H1 (cell line): Measurements from ENCODE around the gene IL16. TPM values are rescaled to one million over a fixed set of nuclear protein-coding genes. Genes with fewer than 3 reads are reported as not detected.

Experiments used
- CTCF ChIA-PET: fragments of 300-600 bp; sonication (Branson Sonifier 250); formaldehyde crosslinking; loops from one replicate; lab custom pipeline; 2021; ENCODE audit not compliant: partially characterized antibody; lab: Charles Lee
- POLR2A ChIA-PET: fragments of 300-600 bp; sonication (Branson Sonifier 250); formaldehyde crosslinking; loops from one replicate; lab custom pipeline; 2021; ENCODE audit warnings: inconsistent platforms; ENCODE audit not compliant: partially characterized antibody; lab: Charles Lee
- DNase-seq, 2 experiments: peaks; one replicate each; pipeline versions ENCODE4 v3.0.0 to v3.0.0-alpha.2; 2010 to 2022; ENCODE audit warnings: low spot score in 2 of 2, low read depth in 1 of 2, mixed read lengths in 1 of 2
- FAIRE-seq: peaks from 2 replicates; lab custom pipeline; 2011; peaks lifted over from hg19 to GRCh38; lab: Jason Lieb, UNC
- H2AFZ ChIP-seq: 2 replicates; pipeline ENCODE4 v1.8.1; 2012; ENCODE audit warnings: low read length, inconsistent platforms
- H2AK5ac ChIP-seq: 2 replicates; pipeline ENCODE4 v1.6.1; 2013; ENCODE audit warnings: low read depth, low read length
- H2BK120ac ChIP-seq: replicated peaks from 2 replicates; pipeline ENCODE3; 2013; ENCODE audit warnings: low read depth, low read length, inconsistent platforms
- H2BK12ac ChIP-seq: 2 replicates; pipeline ENCODE4 v1.6.1; 2013; ENCODE audit warnings: low read depth, low read length
- H2BK15ac ChIP-seq: 2 replicates; pipeline ENCODE4 v1.6.1; 2013; ENCODE audit warnings: low read length
- H2BK20ac ChIP-seq: 2 replicates; pipeline ENCODE4 v1.6.1; 2013; ENCODE audit warnings: low read length
- H2BK5ac ChIP-seq: 2 replicates; pipeline ENCODE4 v1.6.1; 2013; ENCODE audit warnings: low read depth, low read length
- H3K14ac ChIP-seq: 2 replicates; pipeline ENCODE4 v1.6.1; 2013; ENCODE audit warnings: inconsistent platforms; ENCODE audit not compliant: insufficient read length
- H3K18ac ChIP-seq: 2 replicates; pipeline ENCODE4 v1.6.1; 2013; ENCODE audit warnings: low read length; ENCODE audit errors: extremely low read depth
- H3K23ac ChIP-seq: 2 replicates; pipeline ENCODE4 v1.6.1; 2013; ENCODE audit warnings: inconsistent platforms; ENCODE audit not compliant: insufficient read length
- H3K23me2 ChIP-seq: 2 replicates; pipeline ENCODE4 v1.6.1; 2013; ENCODE audit warnings: low read depth, low read length
- H3K27ac ChIP-seq: 2 replicates; pipeline ENCODE4 v1.6.1; 2011; ENCODE audit warnings: low read depth, low read length, inconsistent platforms
- H3K27me3 ChIP-seq, 4 experiments: replicated peaks in 1 of 4; 1 replicate in 1 of 4; 2 replicates in 3 of 4; pipeline versions ENCODE4 v1.6.1 to v1.8.1; 2011 to 2013; ENCODE audit warnings: low read length in 3 of 4, mild to moderate bottlenecking in 3 of 4, inconsistent platforms in 2 of 4, mixed read lengths in 2 of 4, moderate library complexity in 1 of 4; ENCODE audit not compliant: control insufficient read depth in 3 of 4, insufficient read depth in 3 of 4; ENCODE audit errors: extremely low read depth in 1 of 4
- H3K36me3 ChIP-seq, 4 experiments: 2 replicates each; pipeline versions ENCODE4 v1.6.1 to v1.8.1; 2011 to 2013; ENCODE audit warnings: mild to moderate bottlenecking in 4 of 4, low read length in 3 of 4, moderate library complexity in 2 of 4, control low read depth in 1 of 4, inconsistent platforms in 1 of 4; ENCODE audit not compliant: insufficient read depth in 4 of 4, control insufficient read depth in 2 of 4
- H3K4ac ChIP-seq: replicated peaks from 2 replicates; pipeline ENCODE3; 2013; ENCODE audit warnings: low read length, low read depth, mixed read lengths, inconsistent platforms; ENCODE audit not compliant: insufficient read length
- H3K4me1 ChIP-seq, 4 experiments: replicated peaks in 1 of 4; 1 replicate in 1 of 4; 2 replicates in 3 of 4; pipeline versions ENCODE4 v1.6.1 to v1.8.1; 2011 to 2013; ENCODE audit warnings: low read length in 3 of 4, inconsistent platforms in 2 of 4, mixed read lengths in 1 of 4; ENCODE audit not compliant: insufficient read depth in 4 of 4, control insufficient read depth in 3 of 4
- H3K4me2 ChIP-seq, 2 experiments: 2 replicates each; pipeline versions ENCODE4 v1.6.1 to v1.8.1; 2011 to 2013; ENCODE audit warnings: low read depth in 2 of 2, low read length in 2 of 2, control low read depth in 1 of 2, inconsistent platforms in 1 of 2, mild to moderate bottlenecking in 1 of 2; ENCODE audit not compliant: insufficient read depth in 1 of 2
- H3K4me3 ChIP-seq, 4 experiments: fragments of 200-600, 300-600 bp in 1 of 4; sonication (generic), shearing (Covaris generic), sonication (Bioruptor Twin) in 1 of 4; 2 replicates each; pipeline versions ENCODE4 v1.5.1 to v1.8.1; 2011 to 2016; ENCODE audit warnings: low read length in 4 of 4, low read depth in 3 of 4, control low read depth in 2 of 4, inconsistent platforms in 2 of 4, mild to moderate bottlenecking in 2 of 4, mixed read lengths in 1 of 4, moderate library complexity in 1 of 4; ENCODE audit not compliant: insufficient read depth in 2 of 4; ENCODE audit errors: extremely low read depth in 1 of 4
- H3K56ac ChIP-seq: replicated peaks from 2 replicates; pipeline ENCODE3; 2013; ENCODE audit warnings: low read depth, mild to moderate bottlenecking, mixed read lengths, low read length, inconsistent platforms; ENCODE audit not compliant: insufficient read length
- H3K79me1 ChIP-seq: 2 replicates; pipeline ENCODE4 v1.6.1; 2013; ENCODE audit warnings: low read depth, low read length, control low read depth
- H3K79me2 ChIP-seq, 2 experiments: 2 replicates each; pipeline versions ENCODE4 v1.6.1 to v1.8.1; 2012 to 2013; ENCODE audit warnings: low read length in 2 of 2, mild to moderate bottlenecking in 2 of 2, inconsistent platforms in 1 of 2; ENCODE audit not compliant: insufficient read depth in 2 of 2, control insufficient read depth in 1 of 2
- H3K9ac ChIP-seq, 4 experiments: replicated peaks in 1 of 4; 1 replicate in 1 of 4; 2 replicates in 3 of 4; pipeline versions ENCODE4 v1.6.1 to v1.8.1; 2011 to 2013; ENCODE audit warnings: low read depth in 3 of 4, low read length in 3 of 4, control low read depth in 2 of 4, mild to moderate bottlenecking in 2 of 4, moderate library complexity in 2 of 4, inconsistent platforms in 1 of 4; ENCODE audit errors: extremely low read depth in 1 of 4
- H3K9me3 ChIP-seq, 2 experiments: 2 replicates each; pipeline versions ENCODE4 v1.6.1 to v1.8.1; 2012 to 2013; ENCODE audit warnings: mild to moderate bottlenecking in 2 of 2, moderate library complexity in 2 of 2, control low read depth in 1 of 2, inconsistent platforms in 1 of 2, low read depth in 1 of 2, low read length in 1 of 2, mixed read lengths in 1 of 2; ENCODE audit not compliant: insufficient read depth in 2 of 2
- H4K20me1 ChIP-seq, 2 experiments: replicated peaks in 1 of 2; 2 replicates each; pipeline versions ENCODE3 to v1.8.1; 2011 to 2013; ENCODE audit warnings: inconsistent platforms in 2 of 2, low read length in 2 of 2, mild to moderate bottlenecking in 1 of 2; ENCODE audit not compliant: insufficient read depth in 2 of 2, control insufficient read depth in 1 of 2
- H4K5ac ChIP-seq: 2 replicates; pipeline ENCODE4 v1.6.1; 2013; ENCODE audit warnings: low read length, low read depth, mixed read lengths, inconsistent platforms; ENCODE audit not compliant: insufficient read length
- H4K8ac ChIP-seq: 2 replicates; pipeline ENCODE4 v1.8.0; 2013; ENCODE audit warnings: mild to moderate bottlenecking, moderate library complexity, low read length, inconsistent platforms; ENCODE audit not compliant: insufficient read depth; ENCODE audit errors: extremely low read depth
- H4K91ac ChIP-seq: replicated peaks from 2 replicates; pipeline ENCODE3; 2013; ENCODE audit warnings: low read length, mixed read lengths, inconsistent platforms; ENCODE audit not compliant: insufficient read length
- BACH1 ChIP-seq: IDR thresholded peaks from 2 replicates; pipeline ENCODE4 v1.6.1; 2012; ENCODE audit warnings: low read length, improper control_type of control experiment
- CHD1 ChIP-seq: IDR thresholded peaks from 2 replicates; pipeline ENCODE4 v1.6.1; 2012; ENCODE audit warnings: low read depth, low read length, improper control_type of control experiment
- GTF2F1 ChIP-seq: IDR thresholded peaks from 2 replicates; pipeline ENCODE4 v1.6.1; 2012; ENCODE audit warnings: low read depth, low read length, improper control_type of control experiment, borderline replicate concordance
- KDM4A ChIP-seq: IDR thresholded peaks from one replicate; pipeline ENCODE4 v1.7.1; 2012; ENCODE audit warnings: low read depth, mild to moderate bottlenecking, moderate library complexity, low read length, inconsistent platforms; ENCODE audit not compliant: severe bottlenecking
- RAD21 ChIP-seq, 2 experiments: IDR thresholded peaks in 1 of 2; conservative IDR thresholded peaks in 1 of 2; 2 replicates each; pipeline ENCODE4 v1.6.1; 2011; ENCODE audit warnings: low read depth in 2 of 2, low read length in 2 of 2, improper control_type of control experiment in 1 of 2, inconsistent platforms in 1 of 2, mild to moderate bottlenecking in 1 of 2, moderate library complexity in 1 of 2
- SIRT6 ChIP-seq: IDR thresholded peaks from one replicate; pipeline ENCODE4 v1.7.1; 2012; ENCODE audit warnings: low read length, inconsistent platforms
- SP4 ChIP-seq: IDR thresholded peaks from 2 replicates; pipeline ENCODE4 v1.6.1; 2012; ENCODE audit warnings: low read length, inconsistent platforms
- TAF1 ChIP-seq: IDR thresholded peaks from 2 replicates; pipeline ENCODE4 v1.6.1; 2011; ENCODE audit warnings: mild to moderate bottlenecking, low read depth, low read length
- TCF12 ChIP-seq: IDR thresholded peaks from 2 replicates; pipeline ENCODE4 v1.6.1; 2011; ENCODE audit warnings: low read depth, mild to moderate bottlenecking, low read length
- WGBS, 2 experiments: shearing (Covaris generic) in 1 of 2; methylation state at CpG; one replicate each; pipeline versions ENCODE4 v1.1.6 to v1.1.7; 2013 to 2015; ENCODE audit warnings: low lambda C conversion rate in 2 of 2, mixed read lengths in 2 of 2, inconsistent platforms in 1 of 2, low coverage in 1 of 2, missing lambda C conversion rate in 1 of 2; ENCODE audit not compliant: insufficient replicate concordance in 2 of 2, insufficient coverage in 1 of 2, insufficient read length in 1 of 2; ENCODE audit errors: extremely low coverage in 1 of 2, missing lambda C conversion rate in 1 of 2; 5-methylcytosine and 5-hydroxymethylcytosine counted together
- polyA plus RNA-seq, 7 experiments: library from polyadenylated mRNA; depleted of rRNA in 3 of 7; stranded (reverse) in 5 of 7; unstranded in 2 of 7; fragments of >200 nt in 5 of 7; fragments of 200-250 nt in 2 of 7; gene quantifications; 1 replicate in 5 of 7; 2 replicates in 1 of 7; 4 replicates in 1 of 7; pipeline versions ENCODE4 v1.2.1 to v1.2.3, GENCODE V29; 2011 to 2013; ENCODE audit warnings: missing spikeins in 2 of 7, mixed read lengths in 2 of 7
- total RNA-seq: library from RNA; stranded (reverse); fragmentation: NEBNext Ultra II Directional; extraction: Animal tissue kit (Norgen Biotek cat#: 25700); gene quantifications from 2 replicates; pipeline ENCODE4 v1.2.1, GENCODE V29; 2021
- TF ChIP-seq, protein P1 (sequence below), 3 experiments: IDR thresholded peaks; 1 replicate in 2 of 3; 2 replicates in 1 of 3; pipeline versions ENCODE4 v1.5.1 to v1.6.1; 2011; ENCODE audit warnings: low read length in 3 of 3, mild to moderate bottlenecking in 3 of 3, inconsistent platforms in 2 of 3, low read depth in 1 of 3, moderate library complexity in 1 of 3; ENCODE audit not compliant: insufficient read depth in 1 of 3; ENCODE audit errors: control extremely low read depth in 1 of 3
- TF ChIP-seq, protein P2 (sequence below): IDR thresholded peaks from 2 replicates; pipeline ENCODE4 v1.6.1; 2011; ENCODE audit warnings: low read depth, mild to moderate bottlenecking, low read length; ENCODE audit not compliant: insufficient read depth

Gene IL16
- total and polyA plus RNA-seq, 2 of the 8 experiments (the other 6 are each of a cell fraction or from before 2014, with no cell fraction given), result 0.03 to 0.09 TPM

DNA sequence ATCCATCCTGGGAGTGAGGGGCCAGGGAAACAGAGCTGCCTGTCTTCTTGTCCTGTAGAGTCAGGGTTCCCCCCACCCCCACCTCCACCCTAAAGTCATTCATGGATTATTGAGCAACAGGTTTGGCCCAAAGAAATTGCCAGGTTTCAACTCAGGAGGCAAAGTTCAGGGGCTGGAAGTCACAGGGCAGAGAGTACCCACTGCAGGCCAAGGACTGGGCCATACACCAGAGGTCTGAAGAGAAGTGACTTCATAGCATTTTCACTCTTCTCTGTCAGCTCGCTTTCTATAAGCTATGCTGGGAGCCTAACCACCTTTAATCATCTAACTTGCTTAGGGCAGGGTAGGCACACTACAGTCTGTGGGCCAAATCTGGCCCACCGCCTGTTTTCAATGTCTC, 77.2 kb downstream of the IL16 start:
- no peak overlapping the region for H4K8ac ChIP-seq
- H2BK15ac ChIP-seq, result no peak overlapping the region
- H4K5ac ChIP-seq, result no peak overlapping the region
- no peaks in the 10 kb centered on the region for H3K4me1 ChIP-seq
- H3K79me2 ChIP-seq, result no peaks in the 10 kb centered on the region
- no peaks in the 10 kb centered on the region for H3K23me2 ChIP-seq
- no peak overlapping the region for H2BK20ac ChIP-seq
- H2BK12ac ChIP-seq, result no peak overlapping the region
- no peaks in the 10 kb centered on the region for H3K36me3 ChIP-seq
- H2AK5ac ChIP-seq, result no peak overlapping the region
- no peak overlapping the region for H3K18ac ChIP-seq
- no peak overlapping the region for H2BK5ac ChIP-seq
- no peak overlapping the region for H3K56ac ChIP-seq
- POLR2A ChIA-PET, result interaction anchor here (1.7 kb wide), 1 partner anchor 50 kb away, joined by 3 read pairs; the partner anchor contains the start of gene STARD5
- H2BK120ac ChIP-seq, result no peak overlapping the region
- CTCF ChIA-PET, result interaction anchor here (0.5 to 6.6 kb wide), 19 partner anchors 8 to 404 kb away, joined by 3 to 94 read pairs (median 9); no protein-coding TSS in a partner anchor
- H3K4me3 ChIP-seq, result no peak overlapping the region
- H3K27ac ChIP-seq, result no peak overlapping the region
- H2AFZ ChIP-seq, result no peak overlapping the region
- H4K91ac ChIP-seq, result no peak overlapping the region
- peaks cover 0 to 2% (median 0%) of the 10 kb centered on the region in 4 experiments; a peak in 1 of 7 replicates for H3K27me3 ChIP-seq
- FAIRE-seq (no peak), DNase-seq (no peak)
- H3K9me3 ChIP-seq, result peaks cover 6 to 12% of the 10 kb centered on the region in 2 experiments; a peak in 2 of 4 replicates
- H4K20me1 ChIP-seq, result no peaks in the 10 kb centered on the region
- no peaks in the 10 kb centered on the region for H3K79me1 ChIP-seq
- no peak overlapping the region for H3K4me2 ChIP-seq
- no peak overlapping the region for H3K14ac ChIP-seq
- H3K4ac ChIP-seq, result no peak overlapping the region
- H3K9ac ChIP-seq, result no peak overlapping the region
- no peak overlapping the region for H3K23ac ChIP-seq
- 83% methylated on average over 2 of the region's 2 CpGs; no CpG with 5 or more reads in 1 of the 2 experiments for WGBS, 2 experiments
- TF ChIP-seq, protein P1, sequence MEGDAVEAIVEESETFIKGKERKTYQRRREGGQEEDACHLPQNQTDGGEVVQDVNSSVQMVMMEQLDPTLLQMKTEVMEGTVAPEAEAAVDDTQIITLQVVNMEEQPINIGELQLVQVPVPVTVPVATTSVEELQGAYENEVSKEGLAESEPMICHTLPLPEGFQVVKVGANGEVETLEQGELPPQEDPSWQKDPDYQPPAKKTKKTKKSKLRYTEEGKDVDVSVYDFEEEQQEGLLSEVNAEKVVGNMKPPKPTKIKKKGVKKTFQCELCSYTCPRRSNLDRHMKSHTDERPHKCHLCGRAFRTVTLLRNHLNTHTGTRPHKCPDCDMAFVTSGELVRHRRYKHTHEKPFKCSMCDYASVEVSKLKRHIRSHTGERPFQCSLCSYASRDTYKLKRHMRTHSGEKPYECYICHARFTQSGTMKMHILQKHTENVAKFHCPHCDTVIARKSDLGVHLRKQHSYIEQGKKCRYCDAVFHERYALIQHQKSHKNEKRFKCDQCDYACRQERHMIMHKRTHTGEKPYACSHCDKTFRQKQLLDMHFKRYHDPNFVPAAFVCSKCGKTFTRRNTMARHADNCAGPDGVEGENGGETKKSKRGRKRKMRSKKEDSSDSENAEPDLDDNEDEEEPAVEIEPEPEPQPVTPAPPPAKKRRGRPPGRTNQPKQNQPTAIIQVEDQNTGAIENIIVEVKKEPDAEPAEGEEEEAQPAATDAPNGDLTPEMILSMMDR (IDR thresholded peaks at IDR 0.05; ENCODE audit: control extremely low read depth in 1 of 3, insufficient read depth in 1 of 3, low read depth in 1 of 3, low read length in 3 of 3), result no peak
- TF ChIP-seq TCF12 (no peak), CHD1 (no peak), BACH1 (no peak), SIRT6 (no peak), RAD21 (IDR thresholded peaks at IDR 0.05 in 1 of 2, conservative IDR thresholded peaks at IDR 0.05 in 1 of 2; ENCODE audit: low read depth in 2 of 2, low read length in 2 of 2) (no peak), SP4 (no peak), GTF2F1 (no peak), KDM4A (no peak), TAF1 (no peak)
- TF ChIP-seq, protein P2, sequence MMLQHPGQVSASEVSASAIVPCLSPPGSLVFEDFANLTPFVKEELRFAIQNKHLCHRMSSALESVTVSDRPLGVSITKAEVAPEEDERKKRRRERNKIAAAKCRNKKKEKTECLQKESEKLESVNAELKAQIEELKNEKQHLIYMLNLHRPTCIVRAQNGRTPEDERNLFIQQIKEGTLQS, result no peak
